ENCODE measurements around the gene PRKACG.
"Not testable (repeated sequence)": the region's sequence is repeated elsewhere in the genome, so short reads cannot be mapped to it uniquely, and the experiment has no call there.

The PRKACG gene

GRCh38 chr9:69023650-69024049 lies 9.7 kb upstream of the PRKACG start:
- DNase-seq (ENCODE audit: low read depth), result no peak

DNA sequence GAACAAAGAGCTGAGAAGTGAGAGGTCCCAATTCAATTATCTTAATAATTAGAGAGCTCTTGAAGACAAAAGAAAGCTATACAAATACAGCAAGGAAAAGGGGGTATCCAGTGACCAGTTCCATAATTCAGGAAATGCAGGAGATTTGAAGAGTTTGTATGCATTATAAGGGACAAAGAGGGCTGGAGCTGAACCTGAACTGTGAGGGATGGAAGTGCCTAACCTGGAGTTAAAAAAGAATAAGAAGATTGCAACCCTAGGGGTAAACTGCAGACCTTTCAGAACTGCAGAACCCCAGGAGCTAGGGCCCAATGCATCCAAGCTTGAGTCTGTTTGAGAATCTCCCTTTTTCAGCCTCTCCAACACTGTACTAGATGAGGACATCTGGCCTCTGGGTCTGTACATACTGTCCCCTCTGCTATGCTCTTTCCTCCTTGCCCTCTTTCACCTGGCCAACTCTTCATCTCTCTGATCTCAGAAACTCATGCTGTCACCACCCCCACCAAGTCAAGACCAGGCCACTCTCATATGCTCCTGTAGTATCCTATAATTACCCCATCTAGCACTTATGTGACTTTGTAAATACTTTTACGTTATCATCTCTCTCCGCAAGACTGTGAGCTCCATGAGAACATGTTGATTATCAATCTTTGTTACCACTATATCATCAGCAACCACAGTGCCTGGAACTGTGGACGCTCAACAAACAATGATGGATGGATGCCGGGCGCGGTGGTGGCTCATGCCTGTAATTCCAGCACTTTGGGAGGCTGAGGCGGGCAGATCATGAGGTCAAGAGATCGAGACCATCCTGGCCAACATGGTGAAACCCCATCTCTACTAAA lies 6.6 kb upstream of the PRKACG start:
- DNase-seq (ENCODE audit: low read depth), result no peak

GRCh38 chr9:69019808-69020207 lies 5.9 kb upstream of the PRKACG start:
- DNase-seq (ENCODE audit: low read depth), result no peak

- no peak for DNase-seq (ENCODE audit: low read depth)
Observed at GRCh38 chr9:69018737-69019136, 4.8 kb upstream of the PRKACG start.

- no peak for DNase-seq (ENCODE audit: low read depth)
Observed at GRCh38 chr9:69016191-69017096, 2.5 kb upstream of the PRKACG start.

- no peak for DNase-seq (ENCODE audit: low read depth)
Observed at GRCh38 chr9:69013382-69013727, 558 bp downstream of the PRKACG start.

- no peak for DNase-seq (ENCODE audit: low read depth)
Observed at GRCh38 chr9:69012696-69013381, 1.1 kb downstream of the PRKACG start.

- no peak for DNase-seq (ENCODE audit: low read depth)
Observed at GRCh38 chr9:69009708-69010107, 4.2 kb downstream of the PRKACG start.

DNA sequence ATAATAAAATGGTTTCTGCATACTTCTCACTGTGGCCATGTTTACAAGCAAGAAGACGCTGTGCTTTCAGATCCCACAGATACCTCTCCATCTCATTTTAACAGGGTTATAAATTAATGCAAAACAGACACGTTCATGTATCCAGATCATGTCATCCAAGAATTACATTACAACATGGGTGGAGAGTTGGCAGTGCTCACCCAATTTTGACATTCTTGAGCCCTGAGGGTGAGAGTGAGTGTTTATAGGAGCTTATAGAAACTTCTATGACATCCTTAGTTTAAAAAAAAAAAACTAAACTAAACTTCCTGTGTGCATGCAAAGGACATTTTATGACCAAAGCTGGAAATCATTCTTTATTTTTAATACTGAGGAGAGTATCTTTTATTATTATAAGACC lies 9.1 kb downstream of the PRKACG start:
- DNase-seq (ENCODE audit: low read depth), result no peak

DNA sequence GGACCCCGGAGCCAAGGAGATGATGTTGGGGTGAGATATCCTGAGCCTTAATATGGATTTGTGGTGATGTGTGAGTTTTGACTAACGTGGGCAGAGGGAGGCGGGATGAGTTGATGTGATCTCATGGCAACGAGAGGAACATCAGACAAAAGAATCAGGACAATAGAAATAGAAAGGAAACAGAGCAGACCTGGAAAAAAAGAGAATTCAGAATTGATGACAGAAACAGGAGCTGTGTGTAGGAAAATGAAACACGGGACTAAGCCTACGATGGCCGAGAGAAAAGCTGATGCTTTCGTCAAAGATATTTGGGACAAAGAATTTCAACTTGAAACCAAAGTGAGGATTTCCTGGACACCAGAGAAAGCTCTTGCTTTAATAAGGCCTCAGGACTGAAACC lies 10.9 kb downstream of the PRKACG start:
- no peak for DNase-seq (ENCODE audit: low read depth)

DNA sequence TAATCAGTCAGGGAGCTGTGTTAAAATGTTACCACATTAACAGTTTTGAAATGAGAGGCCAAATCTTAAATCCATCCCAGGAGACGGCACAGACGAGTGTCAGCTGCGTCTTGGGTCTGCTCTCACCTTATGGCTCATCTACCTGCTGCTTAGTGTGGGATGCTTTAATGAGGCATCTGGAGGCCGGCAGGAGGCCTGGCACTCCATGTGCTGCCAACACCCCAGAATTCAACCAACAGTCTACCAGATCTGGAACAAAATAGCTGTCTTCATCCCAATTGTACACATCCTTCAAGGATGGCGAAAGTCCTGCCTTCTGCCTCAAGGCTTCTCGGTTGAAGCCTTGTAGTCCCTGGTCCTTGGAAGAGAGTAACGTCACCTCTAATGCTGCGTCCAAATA lies 12.0 kb downstream of the PRKACG start:
- no peak for DNase-seq (ENCODE audit: low read depth)

- DNase-seq (ENCODE audit: low read depth), result no peak
Observed at GRCh38 chr9:68999393-69000105, 14.4 kb downstream of the PRKACG start.

- no peak for DNase-seq (ENCODE audit: low read depth)
Observed at GRCh38 chr9:68998812-68999211, 15.1 kb downstream of the PRKACG start.

DNA sequence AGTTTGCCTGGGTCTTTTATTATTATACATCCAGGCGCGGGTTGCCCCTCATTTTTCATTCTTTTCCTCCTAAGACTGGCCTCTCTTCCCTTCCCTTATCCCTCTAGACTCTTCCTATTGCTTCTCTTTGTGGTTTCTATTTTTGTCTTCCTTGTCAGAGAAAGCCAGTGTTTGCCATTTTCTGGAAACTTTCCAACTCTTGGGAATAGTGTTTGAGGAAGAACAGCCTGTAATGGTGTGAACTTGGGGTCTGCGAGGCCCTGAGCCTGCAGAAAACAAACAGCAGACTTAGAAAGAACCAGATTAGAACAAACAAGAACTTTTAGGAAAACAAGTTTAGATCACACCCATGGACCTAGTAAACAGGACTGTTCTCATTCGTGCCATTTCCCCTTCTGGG lies 15.5 kb downstream of the PRKACG start:
- DNase-seq (ENCODE audit: low read depth), result no peak

DNA sequence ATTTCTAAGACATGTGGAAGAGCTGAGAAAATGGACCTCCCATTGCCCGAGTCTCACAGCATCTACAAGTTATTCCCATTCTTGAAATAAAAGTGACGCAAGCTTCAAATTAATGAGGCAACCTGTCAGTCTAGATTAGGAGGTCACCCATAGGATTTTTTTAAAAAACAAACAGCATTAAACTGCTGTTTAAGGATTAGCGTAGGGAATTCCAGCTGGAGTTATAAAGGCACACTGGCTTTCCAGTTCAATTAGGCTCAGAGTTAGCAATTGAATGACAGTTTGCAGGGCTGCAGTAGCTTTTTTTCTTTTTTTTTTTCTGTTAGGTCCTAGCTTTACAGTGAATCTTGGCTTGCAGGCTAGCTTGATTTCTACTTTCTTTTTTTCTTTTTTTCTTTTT lies 16.2 kb downstream of the PRKACG start:
- DNase-seq (ENCODE audit: low read depth), result no peak

DNA sequence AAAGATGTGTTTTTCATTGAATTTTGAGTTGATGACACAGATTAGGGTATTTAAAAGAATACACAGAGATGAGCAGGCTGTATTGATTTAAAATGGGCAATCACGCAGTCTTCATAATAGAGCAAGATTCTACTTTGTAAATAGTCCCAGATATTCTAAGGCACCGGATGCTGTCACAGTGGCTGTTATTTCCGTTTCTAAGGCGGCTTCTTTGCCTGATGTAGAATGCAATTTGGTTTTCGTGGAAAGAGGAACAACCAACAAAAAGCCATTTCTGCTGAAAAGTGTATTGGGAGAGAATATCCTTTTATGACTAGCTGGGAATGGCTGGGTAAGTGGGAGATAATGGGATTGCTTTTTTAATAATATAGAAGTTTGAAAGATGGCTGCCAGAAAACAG lies 17.5 kb downstream of the PRKACG start:
- no peak for DNase-seq (ENCODE audit: low read depth)

- DNase-seq (ENCODE audit: low read depth), result no peak
Observed at GRCh38 chr9:68995776-68996175, 18.1 kb downstream of the PRKACG start.

GRCh38 chr9:68991457-68991856 lies 22.5 kb downstream of the PRKACG start:
- no peak for DNase-seq (ENCODE audit: low read depth)

DNA sequence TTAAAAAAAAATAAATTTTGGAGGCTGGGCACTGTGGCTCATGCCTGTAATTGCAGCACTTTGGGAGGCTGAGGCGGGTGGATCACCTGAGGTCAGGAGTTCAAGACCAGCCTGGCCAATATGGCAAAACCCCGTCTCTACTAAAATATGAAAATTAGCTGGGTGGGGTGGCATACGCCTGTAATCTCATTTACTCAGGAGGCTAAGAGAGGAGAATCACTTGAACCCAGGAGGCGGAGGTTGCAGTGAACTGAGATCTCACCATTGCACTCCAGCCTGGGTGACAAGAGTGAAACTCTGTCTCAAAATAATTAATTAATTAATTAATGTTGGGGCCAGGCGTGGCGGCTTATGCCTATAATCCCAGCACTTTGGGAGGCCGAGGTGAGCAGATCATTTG lies 27.0 kb downstream of the PRKACG start:
- not testable (repeated sequence) for DNase-seq (ENCODE audit: low read depth)

- no peak for DNase-seq (ENCODE audit: low read depth)
Observed at GRCh38 chr9:68983522-68984424, 30.1 kb downstream of the PRKACG start.

DNA sequence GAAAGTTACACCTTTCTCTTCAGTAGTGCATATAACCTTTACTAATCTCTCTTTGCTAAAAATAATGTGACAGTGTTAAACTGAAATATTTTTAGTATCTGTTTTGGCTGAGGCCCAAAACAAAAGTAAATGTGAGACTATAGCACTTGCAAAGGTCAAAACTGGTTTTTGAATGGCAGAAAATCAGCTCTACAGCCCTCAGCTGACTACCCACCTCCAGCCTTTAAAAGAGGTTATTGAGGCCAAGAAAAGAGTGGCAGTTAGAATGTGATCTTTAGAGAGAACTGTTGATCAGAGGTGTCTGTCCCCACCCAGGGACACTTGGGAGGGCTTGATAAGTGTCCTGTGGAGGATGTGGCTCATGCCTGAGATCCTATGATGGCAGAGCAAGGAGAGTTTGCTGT lies 30.9 kb downstream of the PRKACG start:
- DNase-seq (ENCODE audit: low read depth), result no peak

Measured in HS-27A (cell line).